MM.1S (cell line): ENCODE data around the gene LINGO1.

ENCODE experiments used
- DNase-seq: peaks from one replicate; pipeline ENCODE4 v3.0.0-alpha.2; 2015
- H2AFZ ChIP-seq: fragments of 300-600 bp; sonication (generic); 2 replicates; pipeline ENCODE4 v1.6.0; 2016; ENCODE audit warnings: antibody characterized with exemption, low read length
- H3F3A ChIP-seq: fragments of 300-600 bp; sonication (generic); 2 replicates; pipeline ENCODE4 v1.6.1; 2016; ENCODE audit warnings: mild to moderate bottlenecking, antibody characterized with exemption, low read length, moderate library complexity, mixed read lengths; ENCODE audit not compliant: insufficient read depth
- H3K27ac ChIP-seq: fragments of 300-600 bp; sonication (generic); 2 replicates; pipeline ENCODE4 v1.5.1; 2016; ENCODE audit warnings: mild to moderate bottlenecking, low read length
- H3K27me3 ChIP-seq: fragments of 300-600 bp; sonication (generic); replicated peaks from 2 replicates; pipeline ENCODE4 v1.6.0; 2016; ENCODE audit warnings: low read length; ENCODE audit not compliant: insufficient read depth
- H3K36me3 ChIP-seq: fragments of 300-600 bp; sonication (generic); replicated peaks from 2 replicates; pipeline ENCODE4 v1.6.1; 2016; ENCODE audit warnings: mild to moderate bottlenecking, low read length, mixed read lengths; ENCODE audit not compliant: insufficient read depth
- H3K4me1 ChIP-seq: fragments of 300-600 bp; sonication (generic); 2 replicates; pipeline ENCODE4 v1.6.1; 2016; ENCODE audit warnings: low read length, mixed read lengths
- H3K4me2 ChIP-seq: fragments of 300-600 bp; sonication (generic); 2 replicates; pipeline ENCODE4 v1.6.0; 2016; ENCODE audit warnings: low read depth, low read length
- H3K4me3 ChIP-seq: fragments of 300-600 bp; sonication (generic); 2 replicates; pipeline ENCODE4 v1.5.1; 2016; ENCODE audit warnings: low read length, mixed read lengths
- H3K79me2 ChIP-seq: fragments of 300-600 bp; sonication (generic); 2 replicates; pipeline ENCODE4 v1.6.1; 2016; ENCODE audit warnings: mixed run types, low read length, mixed read lengths
- H3K9ac ChIP-seq: fragments of 300-600 bp; sonication (generic); 2 replicates; pipeline ENCODE4 v1.6.1; 2016; ENCODE audit warnings: low read length, mixed read lengths
- H3K9me2 ChIP-seq: fragments of 300-600 bp; sonication (generic); replicated peaks from 2 replicates; pipeline ENCODE4 v1.6.1; 2016; ENCODE audit warnings: mild to moderate bottlenecking, low read length, mixed read lengths; ENCODE audit not compliant: insufficient read depth
- H3K9me3 ChIP-seq: fragments of 300-600 bp; sonication (generic); replicated peaks from 2 replicates; pipeline ENCODE4 v1.6.1; 2016; ENCODE audit warnings: mild to moderate bottlenecking, low read length, mixed read lengths; ENCODE audit not compliant: insufficient read depth
- H4K20me1 ChIP-seq: fragments of 300-600 bp; sonication (generic); 2 replicates; pipeline ENCODE4 v1.6.1; 2016; ENCODE audit warnings: mild to moderate bottlenecking, low read length, moderate library complexity, mixed read lengths; ENCODE audit not compliant: insufficient read depth
- EZH2 ChIP-seq: fragments of 300-600 bp; sonication (generic); optimal IDR thresholded peaks from 2 replicates; pipeline ENCODE3; 2017; ENCODE audit warnings: low read depth, mild to moderate bottlenecking, antibody characterized with exemption, low read length, mixed read lengths
- EZH2phosphoT487 ChIP-seq: fragments of 300-600 bp; sonication (generic); IDR thresholded peaks from 2 replicates; pipeline ENCODE4 v1.6.1; 2018; ENCODE audit warnings: antibody characterized with exemption, low read length
- TF ChIP-seq, protein P1 (sequence below): fragments of 300-600 bp; sonication (generic); IDR thresholded peaks from 2 replicates; pipeline ENCODE4 v1.5.1; 2016; ENCODE audit warnings: antibody characterized with exemption, low read length, mixed read lengths

LINGO1 gene

DNA sequence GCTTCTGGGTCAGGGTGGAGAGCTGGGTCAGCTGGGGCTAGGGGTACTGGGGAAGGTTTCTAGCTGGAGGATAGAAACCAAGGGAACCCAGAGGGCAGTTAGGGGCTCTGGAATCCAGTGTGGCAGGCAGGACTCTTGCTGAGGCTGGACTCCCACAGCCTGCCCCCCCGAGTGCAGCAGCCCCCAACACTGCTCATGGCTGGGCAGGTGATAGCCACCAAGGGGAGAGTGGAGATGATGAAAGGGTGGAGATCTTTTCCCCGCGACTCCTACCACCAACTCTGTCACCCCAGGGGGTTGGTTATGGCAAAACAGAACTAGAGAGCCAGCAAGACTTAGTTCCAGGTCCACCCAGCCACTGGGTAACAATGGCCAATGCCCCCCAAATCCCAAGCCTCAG, 16.9 kb upstream of the LINGO1 start:
- no peaks in the 10 kb centered on the region for H3K9me2 ChIP-seq
- no peak for TF ChIP-seq EZH2phosphoT487
- TF ChIP-seq, protein P1, sequence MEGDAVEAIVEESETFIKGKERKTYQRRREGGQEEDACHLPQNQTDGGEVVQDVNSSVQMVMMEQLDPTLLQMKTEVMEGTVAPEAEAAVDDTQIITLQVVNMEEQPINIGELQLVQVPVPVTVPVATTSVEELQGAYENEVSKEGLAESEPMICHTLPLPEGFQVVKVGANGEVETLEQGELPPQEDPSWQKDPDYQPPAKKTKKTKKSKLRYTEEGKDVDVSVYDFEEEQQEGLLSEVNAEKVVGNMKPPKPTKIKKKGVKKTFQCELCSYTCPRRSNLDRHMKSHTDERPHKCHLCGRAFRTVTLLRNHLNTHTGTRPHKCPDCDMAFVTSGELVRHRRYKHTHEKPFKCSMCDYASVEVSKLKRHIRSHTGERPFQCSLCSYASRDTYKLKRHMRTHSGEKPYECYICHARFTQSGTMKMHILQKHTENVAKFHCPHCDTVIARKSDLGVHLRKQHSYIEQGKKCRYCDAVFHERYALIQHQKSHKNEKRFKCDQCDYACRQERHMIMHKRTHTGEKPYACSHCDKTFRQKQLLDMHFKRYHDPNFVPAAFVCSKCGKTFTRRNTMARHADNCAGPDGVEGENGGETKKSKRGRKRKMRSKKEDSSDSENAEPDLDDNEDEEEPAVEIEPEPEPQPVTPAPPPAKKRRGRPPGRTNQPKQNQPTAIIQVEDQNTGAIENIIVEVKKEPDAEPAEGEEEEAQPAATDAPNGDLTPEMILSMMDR = no peak
- TF ChIP-seq EZH2 = no peak
- no peaks in the 10 kb centered on the region for H3K9me3 ChIP-seq
- no peak for DNase-seq
- H3K4me1 ChIP-seq = peaks cover 13% of the 10 kb centered on the region; the same call in 1 of the 2 replicates
- peaks cover 21% of the 10 kb centered on the region for H3K27me3 ChIP-seq
- H3K27ac ChIP-seq = no peak overlapping the region
- H3K79me2 ChIP-seq = no peaks in the 10 kb centered on the region
- H4K20me1 ChIP-seq = no peaks in the 10 kb centered on the region
- H3K4me2 ChIP-seq = no peak overlapping the region
- no peaks in the 10 kb centered on the region for H3F3A ChIP-seq
- no peak overlapping the region for H3K9ac ChIP-seq
- H3K4me3 ChIP-seq = no peak overlapping the region
- no peak overlapping the region for H2AFZ ChIP-seq
- no peaks in the 10 kb centered on the region for H3K36me3 ChIP-seq

DNA sequence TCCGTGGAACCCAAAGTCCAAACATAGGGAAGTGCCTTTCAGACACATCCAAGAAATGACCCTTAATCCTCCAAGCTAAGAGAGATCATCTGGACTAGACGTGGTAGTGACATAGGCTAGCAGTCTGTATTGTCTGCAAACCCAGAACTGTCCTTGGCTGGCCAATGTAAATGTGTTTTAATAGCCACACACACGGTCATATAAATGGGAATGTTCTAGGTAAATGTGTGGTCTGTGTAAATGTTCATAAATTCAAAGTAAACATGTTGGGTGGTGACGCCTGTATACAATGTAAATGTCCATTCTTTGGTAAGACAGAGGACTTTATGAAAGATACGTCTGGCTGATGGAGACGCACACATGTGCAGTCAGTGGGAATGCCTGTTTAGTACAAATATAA, 16.3 kb upstream of the LINGO1 start:
- no peak overlapping the region for H2AFZ ChIP-seq
- no peaks in the 10 kb centered on the region for H3F3A ChIP-seq
- no peaks in the 10 kb centered on the region for H3K79me2 ChIP-seq
- no peak overlapping the region for H3K9ac ChIP-seq
- DNase-seq = no peak
- no peaks in the 10 kb centered on the region for H3K9me3 ChIP-seq
- no peaks in the 10 kb centered on the region for H3K36me3 ChIP-seq
- H3K4me1 ChIP-seq = peaks cover 13% of the 10 kb centered on the region; the same call in 1 of the 2 replicates
- H3K4me2 ChIP-seq = no peak overlapping the region
- peaks cover 15% of the 10 kb centered on the region for H3K27me3 ChIP-seq
- TF ChIP-seq, protein P1 = no peak
- TF ChIP-seq EZH2phosphoT487 (no peak), EZH2 (no peak)
- H3K4me3 ChIP-seq = no peak overlapping the region
- H4K20me1 ChIP-seq = no peaks in the 10 kb centered on the region
- no peak overlapping the region for H3K27ac ChIP-seq
- H3K9me2 ChIP-seq = no peaks in the 10 kb centered on the region

GRCh38 chr15:77647961-77648360, 15.2 kb upstream of the LINGO1 start:
- TF ChIP-seq EZH2 (no peak), EZH2phosphoT487 (no peak)
- TF ChIP-seq, protein P1 = no peak
- Histone ChIP-seq H3K79me2 (no peaks in the 10 kb centered on the region), H3K27ac (no peak overlapping the region), H3K4me1 (peaks cover 13% of the 10 kb centered on the region; the same call in 1 of the 2 replicates), H4K20me1 (no peaks in the 10 kb centered on the region), H3K36me3 (no peaks in the 10 kb centered on the region), H3K4me3 (no peak overlapping the region), H3K27me3 (peaks cover 10% of the 10 kb centered on the region; the same call in 1 of the 2 replicates), H3K9ac (no peak overlapping the region), H3K9me3 (no peaks in the 10 kb centered on the region), H3K4me2 (no peak overlapping the region), H3K9me2 (no peaks in the 10 kb centered on the region), H3F3A (no peaks in the 10 kb centered on the region), H2AFZ (no peak overlapping the region)
- no peak for DNase-seq
